Breast epithelium (tissue), 3 donors: Measurements from ENCODE around the gene TEX261.
A peak's percentile ranks its signal among the peaks of the same experiment; 100 is the strongest.

ENCODE experiments used
- CTCF ChIP-seq, 3 donors: fragments of 450-650 bp; IDR thresholded peaks; one replicate each; pipeline ENCODE4 v1.5.1; 2016 to 2017; ENCODE audit warnings: antibody characterized with exemption in 3 of 3, mild to moderate bottlenecking in 3 of 3, moderate library complexity in 3 of 3
- POLR2A ChIP-seq: fragments of 450-650 bp; IDR thresholded peaks from one replicate; pipeline ENCODE4 v1.6.1; 2016; ENCODE audit warnings: antibody characterized with exemption, mild to moderate bottlenecking, moderate library complexity

GRCh38 chr2:70977605-70978205 lies 17.0 kb downstream of the TEX261 start:
- TF ChIP-seq CTCF (IDR thresholded peaks at IDR 0.05): peak in 1 of 3 donors; percentile 28
- TF ChIP-seq POLR2A: no peak
